OCI-LY7 (cell line): ENCODE data around the gene COX8A.

Source experiments
- EZH2phosphoT487 ChIP-seq: fragments of 200-600 bp; sonication (generic); IDR thresholded peaks from 2 replicates; pipeline ENCODE4 v1.6.1; 2018; ENCODE audit warnings: low read depth, borderline replicate concordance, mild to moderate bottlenecking, mixed run types, antibody characterized with exemption, low read length, moderate library complexity, mixed read lengths
- TF ChIP-seq, protein P1 (sequence below): fragments of 200-600 bp; sonication (generic); conservative IDR thresholded peaks from 2 replicates; pipeline ENCODE4 v1.5.1; 2014; ENCODE audit warnings: mild to moderate bottlenecking, antibody characterized with exemption, low read length, moderate library complexity, mixed read lengths

DNA sequence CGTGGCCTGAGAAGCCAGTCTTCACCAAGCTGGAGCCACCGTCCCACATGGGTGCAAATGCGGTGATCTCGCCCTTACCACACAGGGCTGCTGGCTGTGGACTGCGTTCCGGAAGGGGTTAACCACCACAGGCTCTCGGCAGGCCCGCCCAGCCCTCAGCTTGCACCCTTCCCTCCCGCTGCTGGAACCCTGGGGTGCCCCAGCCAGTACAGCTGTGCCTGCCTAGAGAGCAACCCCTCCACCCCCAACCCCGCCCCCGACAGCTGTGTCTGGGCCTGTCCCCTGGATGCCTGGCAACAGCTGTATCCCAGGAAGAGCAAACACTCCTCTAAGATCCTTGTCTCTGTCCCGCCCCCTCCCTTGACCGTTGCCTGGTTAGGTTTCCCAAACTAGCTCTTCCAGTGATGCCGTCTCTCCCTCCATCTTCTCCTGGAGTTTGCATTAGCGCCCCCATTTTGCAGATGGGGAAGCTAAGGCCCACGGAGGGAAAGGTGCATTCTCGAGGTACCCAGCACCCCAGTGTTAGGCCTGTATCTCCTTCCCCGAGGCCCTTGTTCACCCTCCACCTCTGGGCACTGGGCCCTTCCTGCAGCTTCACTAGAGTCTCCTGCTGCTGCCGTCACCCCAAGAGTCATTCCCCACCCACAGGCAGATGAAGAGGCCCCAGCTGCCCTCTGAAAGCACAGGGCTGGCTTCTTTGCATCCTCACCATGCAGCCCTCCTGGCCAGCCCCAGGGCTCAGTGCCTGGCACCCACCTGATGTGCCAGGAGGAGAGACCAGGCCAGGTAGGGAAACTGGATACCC is 12.6 kb upstream of the COX8A start:
- TF ChIP-seq, protein P1, sequence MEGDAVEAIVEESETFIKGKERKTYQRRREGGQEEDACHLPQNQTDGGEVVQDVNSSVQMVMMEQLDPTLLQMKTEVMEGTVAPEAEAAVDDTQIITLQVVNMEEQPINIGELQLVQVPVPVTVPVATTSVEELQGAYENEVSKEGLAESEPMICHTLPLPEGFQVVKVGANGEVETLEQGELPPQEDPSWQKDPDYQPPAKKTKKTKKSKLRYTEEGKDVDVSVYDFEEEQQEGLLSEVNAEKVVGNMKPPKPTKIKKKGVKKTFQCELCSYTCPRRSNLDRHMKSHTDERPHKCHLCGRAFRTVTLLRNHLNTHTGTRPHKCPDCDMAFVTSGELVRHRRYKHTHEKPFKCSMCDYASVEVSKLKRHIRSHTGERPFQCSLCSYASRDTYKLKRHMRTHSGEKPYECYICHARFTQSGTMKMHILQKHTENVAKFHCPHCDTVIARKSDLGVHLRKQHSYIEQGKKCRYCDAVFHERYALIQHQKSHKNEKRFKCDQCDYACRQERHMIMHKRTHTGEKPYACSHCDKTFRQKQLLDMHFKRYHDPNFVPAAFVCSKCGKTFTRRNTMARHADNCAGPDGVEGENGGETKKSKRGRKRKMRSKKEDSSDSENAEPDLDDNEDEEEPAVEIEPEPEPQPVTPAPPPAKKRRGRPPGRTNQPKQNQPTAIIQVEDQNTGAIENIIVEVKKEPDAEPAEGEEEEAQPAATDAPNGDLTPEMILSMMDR: no peak
- no peak for TF ChIP-seq EZH2phosphoT487
